PC-3 (cell line): ENCODE data around the gene SAPCD2. TPM values are rescaled to one million over a fixed set of nuclear protein-coding genes. Genes with fewer than 3 reads are reported as not detected.
A peak's percentile ranks its signal among the peaks of the same experiment; 100 is the strongest.

ENCODE experiments used
- ATAC-seq: fragments of 200-7000 bp; cut with Tn5 transposase; 2 replicates; pipeline ENCODE4 v1.9.1; 2020; ENCODE audit warnings: mild to moderate bottlenecking, moderate library complexity
- BruUV-seq: library from RNA; stranded (reverse); fragments of 400-500 nt; replicated peaks from 2 replicates; lab custom pipeline; 2021; lab: Mats Ljungman, UMichigan
- CTCF ChIA-PET: fragments of 300-600 bp; sonication (Branson Sonifier 250); formaldehyde crosslinking; loops from one replicate; lab custom pipeline; 2022; ENCODE audit warnings: antibody characterized with exemption; lab: Charles Lee
- POLR2A ChIA-PET: fragments of 300-600 bp; sonication (Branson Sonifier 250); formaldehyde crosslinking; loops from one replicate; lab custom pipeline; 2022; ENCODE audit warnings: antibody characterized with exemption; ENCODE audit not compliant: unreplicated experiment; lab: Charles Lee
- DNase-seq: peaks from one replicate; pipeline ENCODE4 v3.0.0-alpha.2; 2015
- H2AFZ ChIP-seq: fragments of 300-600 bp; sonication (generic); 2 replicates; pipeline ENCODE4 v1.6.0; 2016; ENCODE audit warnings: antibody characterized with exemption, low read length
- H3F3A ChIP-seq: fragments of 300-600 bp; sonication (generic); one replicate; pipeline ENCODE4 v1.6.0; 2017; ENCODE audit warnings: antibody characterized with exemption, low read length, control low read depth, mild to moderate bottlenecking; ENCODE audit not compliant: unreplicated experiment
- H3K27ac ChIP-seq: fragments of 300-600 bp; sonication (generic); 2 replicates; pipeline ENCODE4 v1.5.1; 2016; ENCODE audit warnings: mild to moderate bottlenecking, low read length
- H3K27me3 ChIP-seq: fragments of 300-600 bp; sonication (generic); 2 replicates; pipeline ENCODE4 v1.6.1; 2016; ENCODE audit warnings: low read length, mixed read lengths
- H3K36me3 ChIP-seq: fragments of 300-600 bp; sonication (generic); 2 replicates; pipeline ENCODE4 v1.6.1; 2016; ENCODE audit warnings: low read depth, mixed run types, low read length, mixed read lengths
- H3K4me1 ChIP-seq: fragments of 300-600 bp; sonication (generic); 2 replicates; pipeline ENCODE4 v1.5.1; 2016; ENCODE audit warnings: low read length; ENCODE audit not compliant: insufficient read depth
- H3K4me2 ChIP-seq: fragments of 300-600 bp; sonication (generic); 2 replicates; pipeline ENCODE4 v1.6.0; 2016; ENCODE audit warnings: low read length
- H3K4me3 ChIP-seq: fragments of 300-600 bp; sonication (generic); 2 replicates; pipeline ENCODE4 v1.5.1; 2016; ENCODE audit warnings: mild to moderate bottlenecking, low read length, mixed read lengths
- H3K79me2 ChIP-seq: fragments of 300-600 bp; sonication (generic); 2 replicates; pipeline ENCODE4 v1.6.1; 2017; ENCODE audit warnings: low read length, mixed read lengths
- H3K9ac ChIP-seq: fragments of 300-600 bp; sonication (generic); 2 replicates; pipeline ENCODE4 v1.6.0; 2016; ENCODE audit warnings: mild to moderate bottlenecking, low read length
- H3K9me2 ChIP-seq: fragments of 300-600 bp; sonication (generic); replicated peaks from 2 replicates; pipeline ENCODE4 v1.6.1; 2016; ENCODE audit warnings: mixed run types, low read length, mixed read lengths
- H3K9me3 ChIP-seq: fragments of 300-600 bp; sonication (generic); 2 replicates; pipeline ENCODE4 v1.6.1; 2016; ENCODE audit warnings: low read length, mixed read lengths
- H4K20me1 ChIP-seq: fragments of 300-600 bp; sonication (generic); 2 replicates; pipeline ENCODE4 v1.6.1; 2016; ENCODE audit warnings: low read length, mixed read lengths
- CTCF ChIP-seq: fragments of 300-600 bp; sonication (generic); conservative IDR thresholded peaks from 2 replicates; pipeline ENCODE4 v1.5.1; 2017; ENCODE audit warnings: antibody characterized with exemption, low read depth, mild to moderate bottlenecking, low read length
- EZH2 ChIP-seq: fragments of 300-600 bp; sonication (generic); IDR thresholded peaks from one replicate; pipeline ENCODE4 v1.6.1; 2017; ENCODE audit warnings: antibody characterized with exemption, mild to moderate bottlenecking, low read length; ENCODE audit not compliant: unreplicated experiment
- EZH2phosphoT487 ChIP-seq: fragments of 300-600 bp; sonication (generic); IDR thresholded peaks from 2 replicates; pipeline ENCODE4 v1.6.1; 2018; ENCODE audit warnings: mild to moderate bottlenecking, antibody characterized with exemption, low read length, borderline replicate concordance
- intact Hi-C: fragments of 100-400 bp; cut with micrococcal nuclease; formaldehyde crosslinking; loops from 2 replicates; pipeline ENCODE4 v1.9.0; 2023
- total RNA-seq: library from RNA; depleted of rRNA; stranded (reverse); fragments of >200 nt; gene quantifications from 2 replicates; pipeline ENCODE4 v1.2.3, GENCODE V29; 2014

The SAPCD2 gene
- total RNA-seq, 1 experiment from 2014 or later, result 98.4 TPM

- Histone ChIP-seq H3K4me3 (no peak overlapping the region), H3K36me3 (no peaks in the 10 kb centered on the region), H3K4me2 (no peak overlapping the region), H3K9me2 (no peaks in the 10 kb centered on the region), H3K27me3 (no peaks in the 10 kb centered on the region), H3K79me2 (peaks cover 7% of the 10 kb centered on the region), H3K4me1 (peaks cover 6% of the 10 kb centered on the region), H2AFZ (no peak overlapping the region), H4K20me1 (no peaks in the 10 kb centered on the region), H3K9ac (no peak overlapping the region), H3K9me3 (no peaks in the 10 kb centered on the region), H3F3A (no peaks in the 10 kb centered on the region), H3K27ac (no peak overlapping the region)
- TF ChIP-seq CTCF, result peak; percentile 60
- no peak for TF ChIP-seq EZH2phosphoT487
- intact Hi-C loops, result loop anchor here (2.0 kb wide), 1 partner anchor 17 kb away; no protein-coding TSS in a partner anchor
- ChIA-PET POLR2A (no interaction called here), CTCF (interaction anchor here (0.7 kb wide), 1 partner anchor 21 kb away, joined by 3 read pairs; the partner anchor contains the start of gene SAPCD2)
- peak; percentile 64 for DNase-seq
- peak; percentile 54 for ATAC-seq
- no TSS peak for BruUV-seq
Measured at GRCh38 chr9:137049544-137050449, 20.6 kb downstream of the SAPCD2 start.

- CTCF ChIA-PET, result interaction anchor here (0.5 to 0.9 kb wide), 3 partner anchors 22 to 232 kb away, joined by 3 to 5 read pairs (median 4); partner anchors contain the start of gene SAPCD2
- Histone ChIP-seq H3K9ac (no peak overlapping the region), H3K27ac (no peak overlapping the region), H3F3A (no peaks in the 10 kb centered on the region), H2AFZ (no peak overlapping the region), H3K4me2 (no peak overlapping the region), H3K9me2 (no peaks in the 10 kb centered on the region), H3K4me3 (no peak overlapping the region), H3K36me3 (no peaks in the 10 kb centered on the region), H3K27me3 (no peaks in the 10 kb centered on the region), H3K4me1 (peaks cover 9% of the 10 kb centered on the region; the same call in 1 of the 2 replicates), H3K9me3 (no peaks in the 10 kb centered on the region), H4K20me1 (peaks cover 5% of the 10 kb centered on the region; the same call in 1 of the 2 replicates), H3K79me2 (peaks cover 16% of the 10 kb centered on the region)
- no TSS peak for BruUV-seq
- TF ChIP-seq EZH2phosphoT487 (no peak), EZH2 (no peak), CTCF (no peak)
- intact Hi-C loops, result loop anchor here (2.0 kb wide), 1 partner anchor 18 kb away; no protein-coding TSS in a partner anchor
- POLR2A ChIA-PET, result interaction anchor here (0.6 to 0.7 kb wide), 2 partner anchors 60 to 263 kb away, joined by 5 to 6 read pairs; no protein-coding TSS in a partner anchor
- ATAC-seq, result peak; percentile 3; the same call in 1 of the 2 replicates
- peak; percentile 19 for DNase-seq
Measured at GRCh38 chr9:137048655-137049543, 21.5 kb downstream of the SAPCD2 start.
